ENCODE measurements around the gene PDGFB. TPM values are rescaled to one million over a fixed set of nuclear protein-coding genes. Genes with fewer than 3 reads are reported as not detected.

The PDGFB gene
- total RNA-seq, 1 donor from 2014 or later = 4.7 TPM

- Histone ChIP-seq H3K27ac (no peak overlapping the region), H3K36me3 (no peaks in the 10 kb centered on the region), H3K27me3 (no peaks in the 10 kb centered on the region), H3K4me1 (no peaks in the 10 kb centered on the region), H3K4me3 (no peak overlapping the region), H3K9me3 (no peaks in the 10 kb centered on the region)
- intact Hi-C loops (cut with DNase I) = no loop called here
- TF ChIP-seq CTCF (IDR thresholded peaks at IDR 0.05) (no peak), POLR2A (IDR thresholded peaks at IDR 0.05) (no peak), POLR2AphosphoS5 (IDR thresholded peaks at IDR 0.05; ENCODE audit: insufficient read depth in 1 of 2, low read depth in 1 of 2) (no peak)
- DNase-seq (ENCODE audit: extremely low spot score in 2 of 2) = no peak
Observed at GRCh38 chr22:39215070-39215396, 29.7 kb downstream of the PDGFB start.

- H3K27ac ChIP-seq = no peak overlapping the region
- no peaks in the 10 kb centered on the region for H3K4me1 ChIP-seq
- intact Hi-C loops (cut with DNase I) = no loop called here
- no peaks in the 10 kb centered on the region for H3K9me3 ChIP-seq
- H3K4me3 ChIP-seq = no peak overlapping the region
- TF ChIP-seq POLR2A (IDR thresholded peaks at IDR 0.05) (no peak), CTCF (IDR thresholded peaks at IDR 0.05) (no peak), POLR2AphosphoS5 (IDR thresholded peaks at IDR 0.05; ENCODE audit: insufficient read depth in 1 of 2, low read depth in 1 of 2) (no peak)
- no peaks in the 10 kb centered on the region for H3K27me3 ChIP-seq
- DNase-seq (ENCODE audit: extremely low spot score in 2 of 2) = no peak
- H3K36me3 ChIP-seq = no peaks in the 10 kb centered on the region
Observed at GRCh38 chr22:39214383-39215069, 30.3 kb downstream of the PDGFB start.

- TF ChIP-seq POLR2AphosphoS5 (IDR thresholded peaks at IDR 0.05; ENCODE audit: insufficient read depth in 1 of 2, low read depth in 1 of 2) = no peak
- no peak for TF ChIP-seq CTCF (IDR thresholded peaks at IDR 0.05)
- TF ChIP-seq POLR2A (IDR thresholded peaks at IDR 0.05) = no peak
- intact Hi-C loops (cut with DNase I) = no loop called here
- Histone ChIP-seq H3K4me3 (no peak overlapping the region), H3K9me3 (no peaks in the 10 kb centered on the region), H3K36me3 (no peaks in the 10 kb centered on the region), H3K27ac (no peak overlapping the region), H3K4me1 (no peaks in the 10 kb centered on the region), H3K27me3 (no peaks in the 10 kb centered on the region)
- no peak for DNase-seq (ENCODE audit: extremely low spot score in 2 of 2)
Observed at GRCh38 chr22:39214006-39214382, 30.8 kb downstream of the PDGFB start.

GRCh38 chr22:39212721-39213376, 31.9 kb downstream of the PDGFB start:
- Histone ChIP-seq H3K4me1 (no peaks in the 10 kb centered on the region), H3K9me3 (no peaks in the 10 kb centered on the region), H3K27ac (no peak overlapping the region), H3K4me3 (no peak overlapping the region), H3K27me3 (no peaks in the 10 kb centered on the region), H3K36me3 (no peaks in the 10 kb centered on the region)
- no peak for TF ChIP-seq CTCF (IDR thresholded peaks at IDR 0.05)
- TF ChIP-seq POLR2AphosphoS5 (IDR thresholded peaks at IDR 0.05; ENCODE audit: insufficient read depth in 1 of 2, low read depth in 1 of 2) = no peak
- no peak for TF ChIP-seq POLR2A (IDR thresholded peaks at IDR 0.05)
- intact Hi-C loops (cut with DNase I) = no loop called here
- no peak for DNase-seq (ENCODE audit: extremely low spot score in 2 of 2)

- Histone ChIP-seq H3K4me1 (peaks cover 5% of the 10 kb centered on the region), H3K36me3 (no peaks in the 10 kb centered on the region), H3K4me3 (no peak overlapping the region), H3K27me3 (no peaks in the 10 kb centered on the region), H3K27ac (no peak overlapping the region), H3K9me3 (no peaks in the 10 kb centered on the region)
- no peak for DNase-seq (ENCODE audit: extremely low spot score in 2 of 2)
- TF ChIP-seq POLR2A (IDR thresholded peaks at IDR 0.05) = no peak
- TF ChIP-seq POLR2AphosphoS5 (IDR thresholded peaks at IDR 0.05; ENCODE audit: insufficient read depth in 1 of 2, low read depth in 1 of 2) = no peak
- TF ChIP-seq CTCF (IDR thresholded peaks at IDR 0.05) = no peak
- intact Hi-C loops (cut with DNase I) = no loop called here
Observed at GRCh38 chr22:39209756-39210155, 35.0 kb downstream of the PDGFB start.

All from vagina (tissue), 2 donors.